ENCODE results near the gene VOPP1. TPM values are rescaled to one million over a fixed set of nuclear protein-coding genes. Genes with fewer than 3 reads are reported as not detected.
"Not testable (repeated sequence)": the region's sequence is repeated elsewhere in the genome, so short reads cannot be mapped to it uniquely, and the experiment has no call there.

VOPP1 gene
- total RNA-seq, 1 experiment from 2014 or later, result 30.3 TPM

DNA sequence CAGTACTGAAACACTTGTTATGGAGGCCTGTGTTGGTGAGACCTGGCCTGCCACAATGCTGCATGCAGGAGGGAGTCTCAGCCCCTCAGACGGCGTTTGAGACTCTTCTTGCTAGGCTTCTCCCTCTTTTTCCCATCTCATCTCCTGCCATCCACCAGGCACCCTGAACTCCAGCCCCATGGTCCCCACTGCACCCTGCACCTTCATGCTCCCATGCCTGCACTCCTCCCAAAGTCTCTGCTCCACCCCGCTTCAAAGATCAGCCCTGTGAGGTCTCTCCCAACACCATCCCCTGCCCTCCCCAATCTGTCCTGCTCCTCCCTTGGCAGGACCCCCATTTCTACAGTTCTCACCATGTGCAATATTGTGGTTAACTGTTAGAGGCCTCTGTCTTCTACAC is 61.7 kb downstream of the VOPP1 start:
- no peak for TF ChIP-seq SIN3A (IDR thresholded peaks at IDR 0.05; ENCODE audit: low read depth)
- TF ChIP-seq EZH2phosphoT487 (IDR thresholded peaks at IDR 0.05; ENCODE audit: borderline replicate concordance), result no peak
- TF ChIP-seq, protein P1, sequence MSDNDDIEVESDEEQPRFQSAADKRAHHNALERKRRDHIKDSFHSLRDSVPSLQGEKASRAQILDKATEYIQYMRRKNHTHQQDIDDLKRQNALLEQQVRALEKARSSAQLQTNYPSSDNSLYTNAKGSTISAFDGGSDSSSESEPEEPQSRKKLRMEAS (IDR thresholded peaks at IDR 0.05), result no peak
- no peak overlapping the region for H3K4me3 ChIP-seq (replicated peaks in 1 of 2; ENCODE audit: low read depth in 1 of 2, low read length in 2 of 2)
- H3K36me3 ChIP-seq (ENCODE audit: control insufficient read depth in 1 of 2, insufficient read depth in 2 of 2, low read length in 2 of 2), result no peaks in the 10 kb centered on the region
- H3K9ac ChIP-seq (ENCODE audit: low read length), result no peak overlapping the region
- H3K9me2 ChIP-seq (ENCODE audit: insufficient read depth), result no peaks in the 10 kb centered on the region
- ATAC-seq, result no peak
- CTCF ChIA-PET, result no interaction called here
- RAD21 ChIA-PET (ENCODE audit: low non-redundant PET in 1 of 2, low total read pairs in 2 of 2, uncharacterized antibody in 2 of 2, unreplicated experiment in 2 of 2), result no interaction called here
- no peak overlapping the region for H3K27ac ChIP-seq (ENCODE audit: low read depth, low read length)
- no TSS peak for BruUV-seq (replicated peaks)
- POLR2A ChIA-PET, result no interaction called here
- peaks cover 0 to 6% of the 10 kb centered on the region in 2 experiments; a peak in 1 of 4 replicates for H3K4me1 ChIP-seq (ENCODE audit: control insufficient read depth in 1 of 2, insufficient read depth in 2 of 2, low read length in 2 of 2)
- H4K20me1 ChIP-seq (ENCODE audit: insufficient read depth), result no peaks in the 10 kb centered on the region
- H3K79me2 ChIP-seq (ENCODE audit: insufficient read depth, low read length), result no peaks in the 10 kb centered on the region
- DNase-seq (ENCODE audit: low read depth, low spot score), result no peak
- H3K4me2 ChIP-seq (ENCODE audit: low read length), result no peak overlapping the region
- no peak overlapping the region for H2AFZ ChIP-seq (ENCODE audit: low read depth, low read length, poor library complexity, severe bottlenecking)
- no peaks in the 10 kb centered on the region for H3K9me3 ChIP-seq (ENCODE audit: control insufficient read depth in 1 of 2, insufficient read depth in 1 of 2, low read depth in 1 of 2, low read length in 2 of 2)
- H3K27me3 ChIP-seq (ENCODE audit: insufficient read depth, low read length), result no peaks in the 10 kb centered on the region
- intact Hi-C loops (cut with micrococcal nuclease), result no loop called here

DNA sequence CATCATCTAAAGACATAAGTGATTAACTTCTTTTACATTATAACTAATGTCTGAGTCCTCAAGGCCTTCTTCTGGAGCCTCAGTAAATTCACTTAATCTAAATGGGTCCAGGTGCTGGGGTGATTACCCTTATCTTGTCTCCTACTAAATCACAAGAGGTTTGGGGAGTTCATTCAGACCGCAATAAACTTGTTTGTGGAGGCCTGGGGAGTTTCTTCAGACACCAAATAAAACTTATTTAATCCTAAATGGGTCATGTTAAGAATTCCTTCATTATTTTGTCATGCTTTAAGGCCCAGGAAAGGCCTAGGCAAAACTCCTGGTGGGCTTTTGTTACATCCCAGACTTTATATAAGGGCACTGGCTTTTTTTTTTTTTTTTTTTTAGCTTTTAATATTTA is 62.1 kb downstream of the VOPP1 start:
- H3K9me3 ChIP-seq (ENCODE audit: control insufficient read depth in 1 of 2, insufficient read depth in 1 of 2, low read depth in 1 of 2, low read length in 2 of 2); H3K36me3 ChIP-seq (ENCODE audit: control insufficient read depth in 1 of 2, insufficient read depth in 2 of 2, low read length in 2 of 2); H3K4me1 ChIP-seq (ENCODE audit: control insufficient read depth in 1 of 2, insufficient read depth in 2 of 2, low read length in 2 of 2); H3K79me2 ChIP-seq (ENCODE audit: insufficient read depth, low read length); H3K9me2 ChIP-seq (ENCODE audit: insufficient read depth); H3K4me3 ChIP-seq (replicated peaks in 1 of 2; ENCODE audit: low read depth in 1 of 2, low read length in 2 of 2); H3K4me2 ChIP-seq (ENCODE audit: low read length); H3K27me3 ChIP-seq (ENCODE audit: insufficient read depth, low read length); ATAC-seq; CTCF ChIA-PET; H3K27ac ChIP-seq (ENCODE audit: low read depth, low read length); H4K20me1 ChIP-seq (ENCODE audit: insufficient read depth); DNase-seq (ENCODE audit: low read depth, low spot score); intact Hi-C loops (cut with micrococcal nuclease); BruUV-seq (replicated peaks); RAD21 ChIA-PET (ENCODE audit: low non-redundant PET in 1 of 2, low total read pairs in 2 of 2, uncharacterized antibody in 2 of 2, unreplicated experiment in 2 of 2); POLR2A ChIA-PET; H3K9ac ChIP-seq (ENCODE audit: low read length); H2AFZ ChIP-seq (ENCODE audit: low read depth, low read length, poor library complexity, severe bottlenecking): not testable (repeated sequence)

DNA sequence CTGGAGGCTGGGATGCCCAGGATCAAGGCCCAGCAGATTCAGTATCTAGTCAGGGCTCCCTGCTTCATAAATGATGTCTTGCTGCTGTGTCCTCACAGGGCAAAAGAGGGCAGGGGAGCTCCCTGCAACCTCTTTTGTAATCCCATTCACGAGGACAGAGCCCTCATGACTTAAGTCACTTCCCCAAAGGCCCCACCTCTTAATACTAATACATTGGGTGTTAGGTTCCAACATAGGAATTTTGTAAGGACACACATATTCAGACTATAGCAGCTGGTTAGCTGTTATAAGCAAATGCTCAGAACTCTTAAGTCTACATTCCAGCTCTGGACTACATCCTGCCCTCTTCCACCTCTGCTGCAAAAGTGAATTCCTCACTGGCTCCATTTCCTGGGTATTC is 63.0 kb downstream of the VOPP1 start:
- intact Hi-C loops (cut with micrococcal nuclease), result no loop called here
- no peaks in the 10 kb centered on the region for H3K9me2 ChIP-seq (ENCODE audit: insufficient read depth)
- CTCF ChIA-PET, result no interaction called here
- no peak for ATAC-seq
- RAD21 ChIA-PET (ENCODE audit: low non-redundant PET in 1 of 2, low total read pairs in 2 of 2, uncharacterized antibody in 2 of 2, unreplicated experiment in 2 of 2), result no interaction called here
- no peak overlapping the region for H3K4me2 ChIP-seq (ENCODE audit: low read length)
- no peaks in the 10 kb centered on the region for H3K36me3 ChIP-seq (ENCODE audit: control insufficient read depth in 1 of 2, insufficient read depth in 2 of 2, low read length in 2 of 2)
- H3K9ac ChIP-seq (ENCODE audit: low read length), result no peak overlapping the region
- H3K79me2 ChIP-seq (ENCODE audit: insufficient read depth, low read length), result no peaks in the 10 kb centered on the region
- no peak overlapping the region for H2AFZ ChIP-seq (ENCODE audit: low read depth, low read length, poor library complexity, severe bottlenecking)
- DNase-seq (ENCODE audit: low read depth, low spot score), result no peak
- no peaks in the 10 kb centered on the region for H3K27me3 ChIP-seq (ENCODE audit: insufficient read depth, low read length)
- H3K27ac ChIP-seq (ENCODE audit: low read depth, low read length), result no peak overlapping the region
- no TSS peak for BruUV-seq (replicated peaks)
- H3K4me3 ChIP-seq (replicated peaks in 1 of 2; ENCODE audit: low read depth in 1 of 2, low read length in 2 of 2), result no peak overlapping the region
- no peaks in the 10 kb centered on the region for H4K20me1 ChIP-seq (ENCODE audit: insufficient read depth)
- no peaks in the 10 kb centered on the region for H3K9me3 ChIP-seq (ENCODE audit: control insufficient read depth in 1 of 2, insufficient read depth in 1 of 2, low read depth in 1 of 2, low read length in 2 of 2)
- TF ChIP-seq EGR1 (IDR thresholded peaks at IDR 0.05; ENCODE audit: low read depth) (no peak), ELF1 (IDR thresholded peaks at IDR 0.05; ENCODE audit: borderline replicate concordance, low read depth) (no peak), SRF (IDR thresholded peaks at IDR 0.05; ENCODE audit: low read depth) (no peak), CEBPB (IDR thresholded peaks at IDR 0.05; ENCODE audit: low read depth) (no peak), ZFX (IDR thresholded peaks at IDR 0.05) (no peak)
- TF ChIP-seq, protein P2, sequence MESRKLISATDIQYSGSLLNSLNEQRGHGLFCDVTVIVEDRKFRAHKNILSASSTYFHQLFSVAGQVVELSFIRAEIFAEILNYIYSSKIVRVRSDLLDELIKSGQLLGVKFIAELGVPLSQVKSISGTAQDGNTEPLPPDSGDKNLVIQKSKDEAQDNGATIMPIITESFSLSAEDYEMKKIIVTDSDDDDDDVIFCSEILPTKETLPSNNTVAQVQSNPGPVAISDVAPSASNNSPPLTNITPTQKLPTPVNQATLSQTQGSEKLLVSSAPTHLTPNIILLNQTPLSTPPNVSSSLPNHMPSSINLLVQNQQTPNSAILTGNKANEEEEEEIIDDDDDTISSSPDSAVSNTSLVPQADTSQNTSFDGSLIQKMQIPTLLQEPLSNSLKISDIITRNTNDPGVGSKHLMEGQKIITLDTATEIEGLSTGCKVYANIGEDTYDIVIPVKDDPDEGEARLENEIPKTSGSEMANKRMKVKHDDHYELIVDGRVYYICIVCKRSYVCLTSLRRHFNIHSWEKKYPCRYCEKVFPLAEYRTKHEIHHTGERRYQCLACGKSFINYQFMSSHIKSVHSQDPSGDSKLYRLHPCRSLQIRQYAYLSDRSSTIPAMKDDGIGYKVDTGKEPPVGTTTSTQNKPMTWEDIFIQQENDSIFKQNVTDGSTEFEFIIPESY (IDR thresholded peaks at IDR 0.05; ENCODE audit: extremely low read depth, insufficient replicate concordance, low read length), result no peak
- POLR2A ChIA-PET, result no interaction called here
- H3K4me1 ChIP-seq (ENCODE audit: control insufficient read depth in 1 of 2, insufficient read depth in 2 of 2, low read length in 2 of 2), result peaks cover 8 to 16% of the 10 kb centered on the region in 2 experiments; a peak in 3 of 4 replicates

Data from HCT116 (cell line).